Colonic mucosa (tissue), 4 donors: ENCODE data around the gene COBL. TPM values are rescaled to one million over a fixed set of nuclear protein-coding genes. Genes with fewer than 3 reads are reported as not detected.
"Not testable (repeated sequence)": the region's sequence is repeated elsewhere in the genome, so short reads cannot be mapped to it uniquely, and the experiment has no call there.

Experiments used
- DNase-seq: peaks from one replicate; pipeline ENCODE4 v3.0.0-alpha.2; 2020
- H3K27ac ChIP-seq: fragments of 200-600 bp; one replicate; pipeline ENCODE4 v1.8.0; 2021
- H3K27me3 ChIP-seq: fragments of 200-600 bp; one replicate; pipeline ENCODE4 v1.8.0; 2021
- H3K36me3 ChIP-seq: fragments of 200-600 bp; one replicate; pipeline ENCODE4 v1.8.0; 2021
- H3K4me1 ChIP-seq: fragments of 200-600 bp; one replicate; pipeline ENCODE4 v1.8.0; 2021; ENCODE audit warnings: mild to moderate bottlenecking
- H3K4me3 ChIP-seq: fragments of 200-600 bp; one replicate; pipeline ENCODE4 v1.8.0; 2021
- H3K9ac ChIP-seq, 2 donors: one replicate each; pipeline ENCODE4 v1.7.0; 2013; ENCODE audit warnings: control low read depth in 2 of 2, low read depth in 2 of 2, low read length in 2 of 2
- H3K9me3 ChIP-seq: fragments of 200-600 bp; one replicate; pipeline ENCODE4 v1.8.0; 2021
- intact Hi-C: fragments of 100-400 bp; cut with DNase I; formaldehyde crosslinking; loops from one replicate; pipeline ENCODE4 v1.14.1; 2022
- total RNA-seq, 2 donors: library from RNA; stranded (reverse); fragmentation: NEBNext Ultra II Directional in 1 of 2; extraction: Animal tissue kit (Norgen Biotek cat#: 25700) in 1 of 2; gene quantifications; one replicate each; pipeline ENCODE4 v1.2.1, GENCODE V29; 2021
- TF ChIP-seq, protein P1 (sequence below): fragments of 200-600 bp; IDR thresholded peaks from one replicate; pipeline ENCODE4 v1.8.0; 2022; ENCODE audit warnings: antibody characterized with exemption, mild to moderate bottlenecking
- donor health status: healthy.
- donor health status: DM: no; HTN: no; CAD: no.
- donor health status: DM: no; HTN: no; CAD: no.

The COBL gene
- total RNA-seq, 2 donors from 2014 or later, result 36.8 to 49.2 TPM

DNA sequence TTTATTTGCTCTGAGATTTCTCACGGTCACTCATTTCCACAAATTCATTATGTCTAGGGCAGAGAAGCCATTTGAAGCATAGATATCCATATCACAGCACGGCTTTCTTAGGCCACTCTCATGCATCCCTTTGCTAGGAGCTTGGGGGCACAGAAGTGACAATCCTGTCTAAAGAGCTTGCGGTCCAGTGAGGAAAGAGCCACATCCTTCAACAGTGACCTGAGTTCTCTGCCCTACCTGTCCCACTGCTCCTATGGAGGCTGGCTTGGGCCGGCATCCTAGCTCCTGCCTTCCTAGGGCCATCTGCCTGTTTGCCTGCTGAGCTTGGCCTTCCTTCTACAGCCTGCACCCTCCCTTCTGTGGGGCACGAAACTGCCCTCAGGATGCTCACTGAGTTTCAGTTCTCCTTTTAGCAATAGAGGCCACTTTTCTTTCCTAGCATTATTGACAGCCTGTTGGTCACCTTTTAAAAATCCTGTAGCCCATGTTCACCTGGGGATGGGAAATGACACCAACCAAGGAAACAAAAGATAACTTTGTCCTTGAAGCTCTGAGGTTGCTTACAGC, 321.8 kb downstream of the COBL start:
- Histone ChIP-seq H3K27ac (no peak overlapping the region), H3K36me3 (no peaks in the 10 kb centered on the region), H3K27me3 (no peaks in the 10 kb centered on the region), H3K4me3 (no peak overlapping the region), H3K9me3 (no peaks in the 10 kb centered on the region), H3K9ac (no peak overlapping the region), H3K4me1 (no peaks in the 10 kb centered on the region)
- intact Hi-C loops, result no loop called here
- TF ChIP-seq, protein P1, sequence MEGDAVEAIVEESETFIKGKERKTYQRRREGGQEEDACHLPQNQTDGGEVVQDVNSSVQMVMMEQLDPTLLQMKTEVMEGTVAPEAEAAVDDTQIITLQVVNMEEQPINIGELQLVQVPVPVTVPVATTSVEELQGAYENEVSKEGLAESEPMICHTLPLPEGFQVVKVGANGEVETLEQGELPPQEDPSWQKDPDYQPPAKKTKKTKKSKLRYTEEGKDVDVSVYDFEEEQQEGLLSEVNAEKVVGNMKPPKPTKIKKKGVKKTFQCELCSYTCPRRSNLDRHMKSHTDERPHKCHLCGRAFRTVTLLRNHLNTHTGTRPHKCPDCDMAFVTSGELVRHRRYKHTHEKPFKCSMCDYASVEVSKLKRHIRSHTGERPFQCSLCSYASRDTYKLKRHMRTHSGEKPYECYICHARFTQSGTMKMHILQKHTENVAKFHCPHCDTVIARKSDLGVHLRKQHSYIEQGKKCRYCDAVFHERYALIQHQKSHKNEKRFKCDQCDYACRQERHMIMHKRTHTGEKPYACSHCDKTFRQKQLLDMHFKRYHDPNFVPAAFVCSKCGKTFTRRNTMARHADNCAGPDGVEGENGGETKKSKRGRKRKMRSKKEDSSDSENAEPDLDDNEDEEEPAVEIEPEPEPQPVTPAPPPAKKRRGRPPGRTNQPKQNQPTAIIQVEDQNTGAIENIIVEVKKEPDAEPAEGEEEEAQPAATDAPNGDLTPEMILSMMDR, result no peak
- DNase-seq, result no peak

DNA sequence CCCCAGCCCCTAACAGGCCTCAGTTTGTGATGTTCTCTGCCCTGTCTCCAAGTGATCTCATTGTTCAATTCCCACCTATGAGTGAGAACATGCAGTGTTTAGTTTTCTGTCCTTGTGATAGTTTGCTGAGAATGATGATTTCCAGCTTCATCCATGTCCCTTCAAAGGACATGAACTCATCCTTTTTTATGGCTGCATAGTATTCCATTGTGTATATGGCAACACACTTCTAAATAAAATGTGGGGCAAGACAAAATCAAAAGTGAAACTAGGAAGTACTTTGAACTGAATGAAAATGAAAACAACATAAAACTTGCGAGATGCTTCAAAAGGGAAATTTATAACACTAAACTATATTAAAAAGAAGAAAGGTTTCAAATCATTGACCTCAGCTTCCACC, 326.4 kb downstream of the COBL start:
- intact Hi-C loops, H3K9ac ChIP-seq, H3K27ac ChIP-seq, H3K36me3 ChIP-seq, H3K9me3 ChIP-seq, DNase-seq, H3K4me3 ChIP-seq, H3K4me1 ChIP-seq, H3K27me3 ChIP-seq: not testable (repeated sequence)

DNA sequence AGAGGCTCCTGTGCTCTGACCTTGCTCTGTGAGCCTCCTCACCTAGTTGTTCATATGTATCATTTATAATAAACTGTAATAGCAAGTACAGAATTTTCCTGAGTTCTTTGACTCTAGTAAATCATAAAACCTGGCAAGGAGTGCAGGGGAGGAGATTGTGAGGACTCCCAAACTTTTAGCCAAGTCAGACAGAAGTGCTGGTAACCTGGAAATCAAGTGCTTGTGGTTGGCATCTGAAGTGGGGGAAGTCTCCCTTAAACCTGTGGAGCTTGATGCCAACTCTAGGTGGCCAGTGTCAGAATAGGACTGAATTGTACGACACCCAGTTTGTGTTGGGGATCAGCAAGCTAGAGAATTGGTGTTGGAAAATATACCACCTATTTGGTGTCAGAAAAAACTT, 327.6 kb downstream of the COBL start:
- H3K4me3 ChIP-seq, result no peak overlapping the region
- TF ChIP-seq, protein P1, result no peak
- no peaks in the 10 kb centered on the region for H3K9me3 ChIP-seq
- intact Hi-C loops, result no loop called here
- H3K9ac ChIP-seq, result no peak overlapping the region
- no peak overlapping the region for H3K27ac ChIP-seq
- no peaks in the 10 kb centered on the region for H3K36me3 ChIP-seq
- no peaks in the 10 kb centered on the region for H3K4me1 ChIP-seq
- DNase-seq, result no peak
- no peaks in the 10 kb centered on the region for H3K27me3 ChIP-seq

DNA sequence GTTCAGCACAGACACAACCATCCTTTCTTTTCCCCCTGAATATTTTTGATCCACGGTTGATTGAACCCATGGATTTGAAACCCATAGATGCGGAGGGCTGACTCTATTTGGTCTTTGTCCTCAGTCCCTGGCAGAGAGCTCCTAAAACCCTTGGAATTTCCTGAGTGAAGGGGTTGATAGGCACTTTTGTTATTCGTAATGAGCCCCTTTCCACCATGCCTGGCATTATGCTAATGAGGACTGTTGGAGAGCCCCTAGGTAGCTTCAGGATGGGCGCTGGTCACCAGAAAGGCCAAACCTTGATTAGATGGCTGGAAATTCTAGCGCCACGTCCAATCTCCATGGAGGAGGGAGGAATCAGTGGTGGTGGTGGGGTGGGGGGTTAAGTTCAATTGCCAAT, 328.1 kb downstream of the COBL start:
- intact Hi-C loops, result no loop called here
- Histone ChIP-seq H3K4me3 (no peak overlapping the region), H3K36me3 (no peaks in the 10 kb centered on the region), H3K27me3 (no peaks in the 10 kb centered on the region), H3K9ac (no peak overlapping the region), H3K27ac (no peak overlapping the region), H3K9me3 (no peaks in the 10 kb centered on the region), H3K4me1 (no peaks in the 10 kb centered on the region)
- DNase-seq, result no peak
- TF ChIP-seq, protein P1, result no peak

DNA sequence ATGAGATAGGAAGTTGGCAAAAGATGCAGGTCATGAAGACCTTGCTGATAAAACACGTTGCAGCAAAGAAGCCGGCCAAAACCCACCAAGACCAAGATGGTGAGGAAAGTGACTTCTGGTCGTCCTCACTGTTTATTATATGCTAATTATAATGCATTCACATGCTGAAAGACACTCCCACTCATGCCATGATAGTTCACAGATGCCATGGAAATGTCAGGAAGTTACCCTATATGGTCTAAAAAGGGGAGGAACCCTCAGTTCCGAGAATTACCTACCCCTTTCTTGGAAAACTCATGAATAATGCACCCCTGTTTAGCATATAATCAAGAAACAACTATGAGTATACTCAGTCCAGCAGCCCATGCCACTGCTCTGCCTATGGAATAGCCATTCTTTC, 331.5 kb downstream of the COBL start:
- Histone ChIP-seq H3K4me3 (no peak overlapping the region), H3K27ac (no peak overlapping the region), H3K4me1 (no peaks in the 10 kb centered on the region), H3K9ac (no peak overlapping the region), H3K27me3 (no peaks in the 10 kb centered on the region), H3K9me3 (no peaks in the 10 kb centered on the region), H3K36me3 (no peaks in the 10 kb centered on the region)
- TF ChIP-seq, protein P1, result no peak
- no peak for DNase-seq
- intact Hi-C loops, result no loop called here

DNA sequence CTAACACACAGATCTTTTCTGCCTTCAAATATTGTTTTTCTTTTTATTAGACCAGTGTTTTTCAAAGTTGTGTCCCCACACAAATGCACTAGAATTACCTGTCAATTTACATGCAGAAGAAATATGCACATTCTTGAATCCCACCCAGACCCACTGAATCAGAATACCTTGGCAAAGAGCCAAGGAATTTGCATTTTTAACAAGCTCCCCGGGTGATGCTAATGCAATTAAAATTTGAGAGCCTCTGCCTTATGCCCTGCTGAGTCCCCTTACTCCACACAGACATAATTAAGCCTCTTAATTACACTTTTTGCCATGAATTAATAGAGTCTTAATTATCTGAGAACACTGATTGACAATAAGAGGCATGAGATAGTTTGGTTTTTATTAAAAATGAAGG, 332.8 kb downstream of the COBL start:
- no peaks in the 10 kb centered on the region for H3K36me3 ChIP-seq
- intact Hi-C loops, result no loop called here
- no peaks in the 10 kb centered on the region for H3K9me3 ChIP-seq
- H3K4me3 ChIP-seq, result no peak overlapping the region
- no peak overlapping the region for H3K27ac ChIP-seq
- TF ChIP-seq, protein P1, result no peak
- no peak for DNase-seq
- H3K9ac ChIP-seq, result no peak overlapping the region
- no peaks in the 10 kb centered on the region for H3K4me1 ChIP-seq
- no peaks in the 10 kb centered on the region for H3K27me3 ChIP-seq
